H9 (cell line): ENCODE data around the gene ADAM22. TPM values are rescaled to one million over a fixed set of nuclear protein-coding genes. Genes with fewer than 3 reads are reported as not detected.

Experiments
- DNase-seq: peaks from one replicate; pipeline ENCODE4 v3.0.0-alpha.2; 2017
- H2AFZ ChIP-seq: one replicate; pipeline ENCODE4 v1.6.1; 2013; ENCODE audit warnings: mild to moderate bottlenecking, low read length, control low read depth, moderate library complexity
- H2AK5ac ChIP-seq: 2 replicates; pipeline ENCODE4 v1.6.1; 2013; ENCODE audit warnings: low read length, control low read depth, mixed read lengths; ENCODE audit not compliant: insufficient read length
- H2BK120ac ChIP-seq: one replicate; pipeline ENCODE4 v1.6.1; 2013; ENCODE audit warnings: low read depth, mild to moderate bottlenecking, low read length, control low read depth, inconsistent platforms; ENCODE audit not compliant: poor library complexity, severe bottlenecking
- H2BK12ac ChIP-seq: 2 replicates; pipeline ENCODE4 v1.6.1; 2013; ENCODE audit warnings: low read length, control low read depth, mixed read lengths, low read depth; ENCODE audit not compliant: insufficient read length
- H2BK15ac ChIP-seq: 2 replicates; pipeline ENCODE4 v1.6.1; 2013; ENCODE audit warnings: low read depth, low read length, control low read depth
- H2BK20ac ChIP-seq: one replicate; pipeline ENCODE4 v1.6.1; 2013; ENCODE audit warnings: low read depth, mild to moderate bottlenecking, low read length, control low read depth, inconsistent platforms; ENCODE audit not compliant: poor library complexity, severe bottlenecking
- H2BK5ac ChIP-seq: 2 replicates; pipeline ENCODE4 v1.6.1; 2013; ENCODE audit warnings: low read length, control low read depth, mixed read lengths; ENCODE audit not compliant: insufficient read length
- H3K14ac ChIP-seq: 2 replicates; pipeline ENCODE4 v1.6.1; 2013; ENCODE audit warnings: low read length, control low read depth; ENCODE audit not compliant: insufficient read depth
- H3K18ac ChIP-seq: 2 replicates; pipeline ENCODE4 v1.6.1; 2013; ENCODE audit warnings: low read depth, mild to moderate bottlenecking, mixed read lengths, low read length, control low read depth; ENCODE audit not compliant: insufficient read length
- H3K23ac ChIP-seq: 2 replicates; pipeline ENCODE4 v1.6.1; 2013; ENCODE audit warnings: low read length, control low read depth, mixed read lengths, low read depth; ENCODE audit not compliant: insufficient read length
- H3K23me2 ChIP-seq: 2 replicates; pipeline ENCODE4 v1.6.1; 2013; ENCODE audit warnings: low read depth, mild to moderate bottlenecking, mixed read lengths, low read length, control low read depth; ENCODE audit not compliant: insufficient read length, poor library complexity, severe bottlenecking
- H3K27ac ChIP-seq: 2 replicates; pipeline ENCODE4 v1.5.1; 2013; ENCODE audit warnings: low read length, control low read depth, mixed read lengths, low read depth; ENCODE audit not compliant: insufficient read length
- H3K27me3 ChIP-seq: 2 replicates; pipeline ENCODE4 v1.6.1; 2013; ENCODE audit warnings: low read length, control low read depth, inconsistent platforms; ENCODE audit not compliant: insufficient read depth
- H3K4ac ChIP-seq: 2 replicates; pipeline ENCODE4 v1.6.1; 2013; ENCODE audit warnings: low read depth, mild to moderate bottlenecking, control low read depth, inconsistent platforms, low read length, moderate library complexity
- H3K4me1 ChIP-seq: 2 replicates; pipeline ENCODE4 v1.6.1; 2013; ENCODE audit warnings: low read length, control low read depth, inconsistent platforms; ENCODE audit not compliant: insufficient read depth
- H3K4me2 ChIP-seq: 2 replicates; pipeline ENCODE4 v1.6.1; 2013; ENCODE audit warnings: low read length, control low read depth, mixed read lengths; ENCODE audit not compliant: insufficient read length, insufficient read depth
- H3K56ac ChIP-seq: 2 replicates; pipeline ENCODE4 v1.6.1; 2013; ENCODE audit warnings: low read depth, mild to moderate bottlenecking, mixed read lengths, low read length, control low read depth; ENCODE audit not compliant: insufficient read length
- H3K79me1 ChIP-seq: 2 replicates; pipeline ENCODE4 v1.6.1; 2013; ENCODE audit warnings: low read depth, mild to moderate bottlenecking, moderate library complexity, low read length, control low read depth, inconsistent platforms; ENCODE audit not compliant: insufficient read depth, poor library complexity, severe bottlenecking
- H3K79me2 ChIP-seq: 2 replicates; pipeline ENCODE4 v1.6.1; 2013; ENCODE audit warnings: low read length, control low read depth, inconsistent platforms; ENCODE audit not compliant: insufficient read depth
- H3K9ac ChIP-seq: 2 replicates; pipeline ENCODE4 v1.6.1; 2013; ENCODE audit warnings: low read length, control low read depth, mixed read lengths; ENCODE audit not compliant: insufficient read length; ENCODE audit errors: extremely low read depth
- H3K9me3 ChIP-seq: one replicate; pipeline ENCODE4 v1.6.1; 2013; ENCODE audit warnings: low read depth, low read length, inconsistent platforms; ENCODE audit not compliant: control insufficient read depth
- H3T11ph ChIP-seq: one replicate; pipeline ENCODE4 v1.6.1; 2013; ENCODE audit warnings: mild to moderate bottlenecking, low read length, control low read depth, inconsistent platforms
- H4K20me1 ChIP-seq: one replicate; pipeline ENCODE4 v1.6.1; 2013; ENCODE audit not compliant: control insufficient read depth, insufficient read length, insufficient read depth
- H4K5ac ChIP-seq: 2 replicates; pipeline ENCODE4 v1.6.1; 2013; ENCODE audit warnings: low read depth, mild to moderate bottlenecking, mixed read lengths, low read length, control low read depth; ENCODE audit not compliant: insufficient read length
- H4K8ac ChIP-seq: replicated peaks from 2 replicates; pipeline ENCODE4 v1.6.1; 2013; ENCODE audit warnings: low read length, control low read depth, mixed read lengths, low read depth; ENCODE audit not compliant: insufficient read length
- H4K91ac ChIP-seq: 2 replicates; pipeline ENCODE4 v1.6.1; 2013; ENCODE audit warnings: low read depth, mild to moderate bottlenecking, moderate library complexity, mixed read lengths, low read length, control low read depth; ENCODE audit not compliant: insufficient read length
- H3K27ac Mint-ChIP-seq, 3 experiments: 2 replicates in 2 of 3; 3 replicates in 1 of 3; pipeline ENCODE4 v1.8.0; 2020 to 2021; ENCODE audit warnings: mixed read lengths in 3 of 3, mild to moderate bottlenecking in 1 of 3, moderate library complexity in 1 of 3
- H3K27me3 Mint-ChIP-seq: 2 replicates; pipeline ENCODE4 v1.8.0; 2021; ENCODE audit warnings: low read depth, mild to moderate bottlenecking, moderate library complexity, mixed read lengths
- H3K36me3 Mint-ChIP-seq, 3 experiments: 2 replicates in 2 of 3; 3 replicates in 1 of 3; pipeline ENCODE4 v1.8.0; 2020 to 2021; ENCODE audit warnings: low read depth in 3 of 3, mixed read lengths in 3 of 3; ENCODE audit not compliant: insufficient read depth in 1 of 3
- H3K4me1 Mint-ChIP-seq, 2 experiments: 2 replicates each; pipeline ENCODE4 v1.8.0; 2020; ENCODE audit warnings: mixed read lengths in 2 of 2
- H3K4me3 Mint-ChIP-seq, 2 experiments: 2 replicates in 1 of 2; 3 replicates in 1 of 2; pipeline ENCODE4 v1.8.0; 2020 to 2021; ENCODE audit warnings: mild to moderate bottlenecking in 2 of 2, mixed read lengths in 2 of 2, moderate library complexity in 1 of 2
- H3K9me3 Mint-ChIP-seq, 2 experiments: 2 replicates in 1 of 2; 3 replicates in 1 of 2; pipeline ENCODE4 v1.8.0; 2020; ENCODE audit warnings: mild to moderate bottlenecking in 2 of 2, mixed read lengths in 2 of 2, moderate library complexity in 1 of 2
- CTCF ChIP-seq: fragments of 200-600 bp; sonication (generic); conservative IDR thresholded peaks from 3 replicates; pipeline ENCODE4 v1.8.0; 2021; ENCODE audit warnings: antibody characterized with exemption, mild to moderate bottlenecking
- WGBS: extraction: QIAGEN DNeasy Blood & Tissue Kit; methylation state at CpG from one replicate; pipeline ENCODE4 v1.1.7; 2013; ENCODE audit warnings: missing lambda C conversion rate, low lambda C conversion rate, mixed read lengths; ENCODE audit not compliant: insufficient read length; ENCODE audit errors: extremely low coverage; 5-methylcytosine and 5-hydroxymethylcytosine counted together
- total RNA-seq: library from RNA; stranded (reverse); gene quantifications from 2 replicates; pipeline ENCODE4 v1.2.1, GENCODE V29; 2021

The ADAM22 gene
- total RNA-seq, 1 experiment from 2014 or later: 8.7 TPM

- H3K4me3 Mint-ChIP-seq: no peak overlapping the region
- H3K36me3 Mint-ChIP-seq: no peaks in the 10 kb centered on the region
- no peak overlapping the region for H3K56ac ChIP-seq
- no peak overlapping the region for H2BK120ac ChIP-seq
- H2BK20ac ChIP-seq: no peak overlapping the region
- no peak overlapping the region for H2BK12ac ChIP-seq
- H4K5ac ChIP-seq: no peak overlapping the region
- no peak overlapping the region for H3K4ac ChIP-seq
- H4K91ac ChIP-seq: no peak overlapping the region
- H3K4me1 Mint-ChIP-seq: peaks cover 15 to 27% of the 10 kb centered on the region in 2 experiments
- no peak overlapping the region for H2BK15ac ChIP-seq
- no peak overlapping the region for H3K4me2 ChIP-seq
- H4K20me1 ChIP-seq: no peaks in the 10 kb centered on the region
- no peak overlapping the region for H2BK5ac ChIP-seq
- no peaks in the 10 kb centered on the region for H3K27me3 Mint-ChIP-seq
- H3K9me3 Mint-ChIP-seq: no peaks in the 10 kb centered on the region
- WGBS: no CpG with 5 or more reads among the region's 2 CpGs
- no peaks in the 10 kb centered on the region for H3K9me3 ChIP-seq
- H3K4me1 ChIP-seq: no peaks in the 10 kb centered on the region; the same call in 1 of the 2 replicates
- no peaks in the 10 kb centered on the region for H3K79me1 ChIP-seq
- DNase-seq: no peak
- no peak overlapping the region for H3K9ac ChIP-seq
- H3K27ac ChIP-seq: no peak overlapping the region
- no peak overlapping the region for H3K23ac ChIP-seq
- no peaks in the 10 kb centered on the region for H3K79me2 ChIP-seq
- no peak overlapping the region for H2AK5ac ChIP-seq
- H3K27ac Mint-ChIP-seq: no peak overlapping the region
- no peak overlapping the region for H2AFZ ChIP-seq
- H3K23me2 ChIP-seq: no peaks in the 10 kb centered on the region
- H3K18ac ChIP-seq: no peak overlapping the region
- H3T11ph ChIP-seq: no peak overlapping the region
- TF ChIP-seq CTCF: no peak
- no peaks in the 10 kb centered on the region for H3K27me3 ChIP-seq
- H4K8ac ChIP-seq: no peak overlapping the region
- no peak overlapping the region for H3K14ac ChIP-seq
Measured at GRCh38 chr7:88090671-88091070, 156.6 kb downstream of the ADAM22 start.
